Epithelial cell of esophagus (primary cell): ENCODE results near the gene MCF2L2.

Experiments used
- DNase-seq: peaks from one replicate; pipeline ENCODE4 v3.0.0; 2010; ENCODE audit warnings: low read depth
- H3K4me3 ChIP-seq: 2 replicates; pipeline ENCODE4 v1.5.1; 2011; ENCODE audit warnings: mild to moderate bottlenecking, low read length, control low read depth
- CTCF ChIP-seq: IDR thresholded peaks from 2 replicates; pipeline ENCODE4 v1.5.1; 2011; ENCODE audit warnings: low read depth, mild to moderate bottlenecking, low read length, control low read depth, inconsistent platforms; ENCODE audit not compliant: insufficient read depth; ENCODE audit errors: missing control alignments

The MCF2L2 gene

GRCh38 chr3:183353421-183353820 is 75.0 kb downstream of the MCF2L2 start:
- H3K4me3 ChIP-seq: no peak overlapping the region
- no peak for TF ChIP-seq CTCF
- no peak for DNase-seq

GRCh38 chr3:183350164-183350563 is 78.3 kb downstream of the MCF2L2 start:
- no peak overlapping the region for H3K4me3 ChIP-seq
- no peak for TF ChIP-seq CTCF
- no peak for DNase-seq

GRCh38 chr3:183349421-183350157 is 78.8 kb downstream of the MCF2L2 start:
- DNase-seq: no peak
- no peak for TF ChIP-seq CTCF
- no peak overlapping the region for H3K4me3 ChIP-seq

GRCh38 chr3:183342824-183343223 is 85.6 kb downstream of the MCF2L2 start:
- no peak for TF ChIP-seq CTCF
- H3K4me3 ChIP-seq: no peak overlapping the region
- no peak for DNase-seq

GRCh38 chr3:183341545-183342288 is 86.7 kb downstream of the MCF2L2 start:
- no peak for DNase-seq
- no peak for TF ChIP-seq CTCF
- H3K4me3 ChIP-seq: no peak overlapping the region

- DNase-seq: no peak
- no peak for TF ChIP-seq CTCF
Measured at GRCh38 chr3:183340222-183340621, 88.2 kb downstream of the MCF2L2 start.

More at GRCh38 chr3:183340222-183340621, 88.2 kb downstream of the MCF2L2 start:
- no peak overlapping the region for H3K4me3 ChIP-seq
